ENCODE measurements around the gene CNTD1.

CNTD1 gene

GRCh38 chr17:42798383-42799380 is at the start of gene CNTD1, which contains the start of gene COA3:
CNTD1 (plus strand) TSS chr17:42798861; CDS start chr17:42799068, 207 bp downstream.
COA3 (minus strand) TSS chr17:42798704; CDS start chr17:42798681, 23 bp downstream.
- Histone ChIP-seq H2AFZ (ENCODE audit: low read depth, low read length) (peak within 1 kb of the TSS; percentile 91), H3K4me2 (ENCODE audit: low read length) (peak within 1 kb of the TSS; percentile 68), H3K27me3 (ENCODE audit: low read depth, low read length) (no peaks in the 10 kb centered on the region), H3K4me3 (ENCODE audit: low read length) (peak within 1 kb of the TSS; percentile 94), H3K79me2 (ENCODE audit: low read length) (no peaks in the 10 kb centered on the region), H3K4me1 (ENCODE audit: low read length) (peaks cover 6% of the 10 kb centered on the region), H3K36me3 (replicated peaks; ENCODE audit: low read depth, low read length) (no peaks in the 10 kb centered on the region), H3K27ac (ENCODE audit: low read length) (no peak within 1 kb of the TSS), H4K20me1 (ENCODE audit: insufficient read depth, low read length) (no peaks in the 10 kb centered on the region), H3K9me3 (ENCODE audit: insufficient read depth, low read length) (no peaks in the 10 kb centered on the region), H3K9ac (ENCODE audit: low read length) (peak within 1 kb of the TSS; percentile 70)
- TF ChIP-seq, protein P1, sequence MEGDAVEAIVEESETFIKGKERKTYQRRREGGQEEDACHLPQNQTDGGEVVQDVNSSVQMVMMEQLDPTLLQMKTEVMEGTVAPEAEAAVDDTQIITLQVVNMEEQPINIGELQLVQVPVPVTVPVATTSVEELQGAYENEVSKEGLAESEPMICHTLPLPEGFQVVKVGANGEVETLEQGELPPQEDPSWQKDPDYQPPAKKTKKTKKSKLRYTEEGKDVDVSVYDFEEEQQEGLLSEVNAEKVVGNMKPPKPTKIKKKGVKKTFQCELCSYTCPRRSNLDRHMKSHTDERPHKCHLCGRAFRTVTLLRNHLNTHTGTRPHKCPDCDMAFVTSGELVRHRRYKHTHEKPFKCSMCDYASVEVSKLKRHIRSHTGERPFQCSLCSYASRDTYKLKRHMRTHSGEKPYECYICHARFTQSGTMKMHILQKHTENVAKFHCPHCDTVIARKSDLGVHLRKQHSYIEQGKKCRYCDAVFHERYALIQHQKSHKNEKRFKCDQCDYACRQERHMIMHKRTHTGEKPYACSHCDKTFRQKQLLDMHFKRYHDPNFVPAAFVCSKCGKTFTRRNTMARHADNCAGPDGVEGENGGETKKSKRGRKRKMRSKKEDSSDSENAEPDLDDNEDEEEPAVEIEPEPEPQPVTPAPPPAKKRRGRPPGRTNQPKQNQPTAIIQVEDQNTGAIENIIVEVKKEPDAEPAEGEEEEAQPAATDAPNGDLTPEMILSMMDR (IDR thresholded peaks at IDR 0.05; ENCODE audit: low read depth, low read length), result no peak
- TF ChIP-seq EZH2phosphoT487 (IDR thresholded peaks at IDR 0.05; ENCODE audit: low read depth), result no peak

- H3K27me3 ChIP-seq (ENCODE audit: low read depth, low read length), result no peaks in the 10 kb centered on the region
- no peaks in the 10 kb centered on the region for H4K20me1 ChIP-seq (ENCODE audit: insufficient read depth, low read length)
- peaks cover 4% of the 10 kb centered on the region; the same call in 1 of the 2 replicates for H3K9me3 ChIP-seq (ENCODE audit: insufficient read depth, low read length)
- no peak overlapping the region for H3K27ac ChIP-seq (ENCODE audit: low read length)
- no peak overlapping the region for H3K4me2 ChIP-seq (ENCODE audit: low read length)
- peaks cover 15% of the 10 kb centered on the region for H3K4me1 ChIP-seq (ENCODE audit: low read length)
- peaks cover 4% of the 10 kb centered on the region for H3K79me2 ChIP-seq (ENCODE audit: low read length)
- H3K4me3 ChIP-seq (ENCODE audit: low read length), result no peak overlapping the region
- TF ChIP-seq EZH2phosphoT487 (IDR thresholded peaks at IDR 0.05; ENCODE audit: low read depth), result no peak
- TF ChIP-seq, protein P1 (IDR thresholded peaks at IDR 0.05; ENCODE audit: low read depth, low read length), result no peak
- no peak overlapping the region for H2AFZ ChIP-seq (ENCODE audit: low read depth, low read length)
- H3K36me3 ChIP-seq (replicated peaks; ENCODE audit: low read depth, low read length), result no peaks in the 10 kb centered on the region
- H3K9ac ChIP-seq (ENCODE audit: low read length), result no peak overlapping the region
Measured at GRCh38 chr17:42748908-42749798, 49.5 kb upstream of the CNTD1 start.

DNA sequence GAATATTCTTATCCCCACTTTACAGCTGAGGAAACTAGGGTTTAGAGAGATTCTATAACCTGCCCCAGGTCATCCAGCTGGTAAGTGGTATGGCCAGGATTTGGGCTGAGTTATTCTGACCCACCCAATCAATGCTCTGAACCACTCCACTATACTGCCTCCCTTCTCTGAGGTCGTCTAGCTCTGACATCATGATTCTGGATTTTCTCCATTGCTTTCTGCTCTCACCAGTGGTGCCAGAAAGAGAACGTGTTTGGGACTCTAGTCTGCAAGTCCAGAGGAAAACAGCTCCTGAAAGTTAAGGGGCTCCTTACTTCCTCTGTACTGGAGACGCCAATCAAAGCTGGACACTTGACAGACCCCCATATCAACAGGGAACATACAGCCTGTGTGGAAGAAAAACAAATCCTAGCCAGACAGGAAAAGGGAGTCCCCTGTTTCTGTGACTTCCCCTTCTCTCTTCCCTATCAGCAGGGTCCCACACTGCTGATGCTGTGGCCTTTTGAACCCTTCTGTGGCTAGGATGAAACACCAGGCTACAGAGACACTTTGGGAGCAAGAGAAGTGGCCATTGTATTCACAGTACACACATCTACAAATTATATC is 47.8 kb upstream of the CNTD1 start:
- Histone ChIP-seq H3K4me2 (ENCODE audit: low read length) (peak overlapping the region; percentile 29), H3K27me3 (ENCODE audit: low read depth, low read length) (no peaks in the 10 kb centered on the region), H3K4me1 (ENCODE audit: low read length) (peaks cover 9% of the 10 kb centered on the region), H3K9me3 (ENCODE audit: insufficient read depth, low read length) (no peaks in the 10 kb centered on the region), H3K9ac (ENCODE audit: low read length) (no peak overlapping the region), H4K20me1 (ENCODE audit: insufficient read depth, low read length) (no peaks in the 10 kb centered on the region), H3K4me3 (ENCODE audit: low read length) (no peak overlapping the region), H2AFZ (ENCODE audit: low read depth, low read length) (no peak overlapping the region), H3K27ac (ENCODE audit: low read length) (no peak overlapping the region), H3K79me2 (ENCODE audit: low read length) (no peaks in the 10 kb centered on the region), H3K36me3 (replicated peaks; ENCODE audit: low read depth, low read length) (no peaks in the 10 kb centered on the region)
- TF ChIP-seq, protein P1 (IDR thresholded peaks at IDR 0.05; ENCODE audit: low read depth, low read length), result no peak
- no peak for TF ChIP-seq EZH2phosphoT487 (IDR thresholded peaks at IDR 0.05; ENCODE audit: low read depth)
